ENCODE results near the gene TANK. TPM values are rescaled to one million over a fixed set of nuclear protein-coding genes. Genes with fewer than 3 reads are reported as not detected.
"Not testable (repeated sequence)": the region's sequence is repeated elsewhere in the genome, so short reads cannot be mapped to it uniquely, and the experiment has no call there.

TANK gene
- total RNA-seq, 1 donor from 2014 or later, result 73.8 TPM

DNA sequence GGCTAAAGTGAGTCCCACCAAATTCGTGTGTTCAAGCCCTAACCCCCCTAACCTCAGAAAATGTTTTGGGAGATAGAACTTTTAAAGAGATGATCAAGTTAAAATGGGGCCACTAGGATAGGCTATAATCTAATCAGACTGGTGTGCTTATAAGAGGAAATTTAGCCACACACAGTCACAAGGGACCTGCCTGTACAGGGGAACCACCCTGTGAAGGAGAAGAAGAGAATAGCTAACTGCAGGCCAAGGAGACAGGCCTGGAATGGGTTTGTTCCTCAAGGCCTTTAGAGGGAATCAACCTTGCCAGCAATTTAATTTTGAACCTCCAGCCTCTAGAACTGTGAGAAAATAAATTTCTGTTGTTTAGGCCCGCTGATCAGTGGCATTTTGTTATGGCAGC lies 36.0 kb upstream of the TANK start:
- DNase-seq (ENCODE audit: extremely low spot score, unreplicated experiment), result no peak
- H3K27me3 Mint-ChIP-seq (ENCODE audit: unreplicated experiment), result no peaks in the 10 kb centered on the region
- TF ChIP-seq, protein P1, sequence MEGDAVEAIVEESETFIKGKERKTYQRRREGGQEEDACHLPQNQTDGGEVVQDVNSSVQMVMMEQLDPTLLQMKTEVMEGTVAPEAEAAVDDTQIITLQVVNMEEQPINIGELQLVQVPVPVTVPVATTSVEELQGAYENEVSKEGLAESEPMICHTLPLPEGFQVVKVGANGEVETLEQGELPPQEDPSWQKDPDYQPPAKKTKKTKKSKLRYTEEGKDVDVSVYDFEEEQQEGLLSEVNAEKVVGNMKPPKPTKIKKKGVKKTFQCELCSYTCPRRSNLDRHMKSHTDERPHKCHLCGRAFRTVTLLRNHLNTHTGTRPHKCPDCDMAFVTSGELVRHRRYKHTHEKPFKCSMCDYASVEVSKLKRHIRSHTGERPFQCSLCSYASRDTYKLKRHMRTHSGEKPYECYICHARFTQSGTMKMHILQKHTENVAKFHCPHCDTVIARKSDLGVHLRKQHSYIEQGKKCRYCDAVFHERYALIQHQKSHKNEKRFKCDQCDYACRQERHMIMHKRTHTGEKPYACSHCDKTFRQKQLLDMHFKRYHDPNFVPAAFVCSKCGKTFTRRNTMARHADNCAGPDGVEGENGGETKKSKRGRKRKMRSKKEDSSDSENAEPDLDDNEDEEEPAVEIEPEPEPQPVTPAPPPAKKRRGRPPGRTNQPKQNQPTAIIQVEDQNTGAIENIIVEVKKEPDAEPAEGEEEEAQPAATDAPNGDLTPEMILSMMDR (IDR thresholded peaks at IDR 0.05), result no peak
- H3K4me3 Mint-ChIP-seq (ENCODE audit: unreplicated experiment), result no peak overlapping the region
- H3K9me3 Mint-ChIP-seq (ENCODE audit: unreplicated experiment), result no peaks in the 10 kb centered on the region
- H3K4me1 Mint-ChIP-seq (ENCODE audit: unreplicated experiment), result peaks cover 46% of the 10 kb centered on the region
- H3K36me3 Mint-ChIP-seq (ENCODE audit: unreplicated experiment), result no peaks in the 10 kb centered on the region
- H3K27ac Mint-ChIP-seq (ENCODE audit: unreplicated experiment), result peak overlapping the region; percentile 94

DNA sequence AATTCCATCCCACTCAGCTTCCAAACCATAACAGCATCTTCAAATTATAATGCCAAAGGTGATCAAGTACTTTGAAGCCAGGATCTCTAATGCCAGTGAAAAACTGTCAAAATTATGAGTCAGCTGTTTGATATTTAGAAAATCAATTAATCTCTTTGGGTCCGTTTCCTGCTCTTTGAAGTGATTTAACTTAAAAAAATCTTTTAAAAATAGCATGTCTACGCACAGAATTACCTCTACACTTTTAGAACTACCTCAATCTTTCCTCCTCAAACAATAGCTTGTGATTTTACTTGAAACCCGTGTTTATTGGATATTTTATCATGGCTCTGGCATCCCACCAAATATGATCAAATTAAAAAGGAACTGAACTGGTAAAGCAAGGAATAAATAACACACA lies 31.3 kb upstream of the TANK start:
- peaks cover 28% of the 10 kb centered on the region for H3K4me1 Mint-ChIP-seq (ENCODE audit: unreplicated experiment)
- no peak for DNase-seq (ENCODE audit: extremely low spot score, unreplicated experiment)
- no peak overlapping the region for H3K27ac Mint-ChIP-seq (ENCODE audit: unreplicated experiment)

DNA sequence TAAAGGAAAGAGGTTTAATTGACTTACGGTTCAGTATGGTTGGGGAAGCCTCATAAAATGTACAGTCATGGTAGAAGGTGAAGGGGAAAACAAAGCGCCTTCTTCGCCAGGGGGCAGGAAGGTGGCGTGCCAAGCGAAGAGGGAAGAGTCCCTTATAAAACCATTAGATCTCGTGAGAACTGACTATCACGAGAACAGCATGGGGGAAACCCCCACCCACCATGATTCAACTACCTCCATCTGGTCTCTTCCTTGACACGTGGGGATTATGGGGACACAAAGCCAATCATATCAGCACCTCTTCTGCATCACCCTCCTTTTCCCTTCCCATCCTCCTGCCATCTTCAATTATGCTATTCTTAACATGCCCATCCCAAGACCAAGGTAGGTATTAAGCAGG lies 29.9 kb upstream of the TANK start:
- Mint-ChIP-seq H3K9me3 (ENCODE audit: unreplicated experiment) (no peaks in the 10 kb centered on the region), H3K27ac (ENCODE audit: unreplicated experiment) (no peak overlapping the region), H3K4me3 (ENCODE audit: unreplicated experiment) (no peak overlapping the region), H3K4me1 (ENCODE audit: unreplicated experiment) (peaks cover 26% of the 10 kb centered on the region), H3K27me3 (ENCODE audit: unreplicated experiment) (no peaks in the 10 kb centered on the region), H3K36me3 (ENCODE audit: unreplicated experiment) (no peaks in the 10 kb centered on the region)
- DNase-seq (ENCODE audit: extremely low spot score, unreplicated experiment), result no peak
- TF ChIP-seq, protein P1 (IDR thresholded peaks at IDR 0.05), result no peak

More for the DNA sequence above, 31.3 kb upstream of the TANK start:
- Mint-ChIP-seq H3K36me3 (ENCODE audit: unreplicated experiment) (no peaks in the 10 kb centered on the region), H3K9me3 (ENCODE audit: unreplicated experiment) (no peaks in the 10 kb centered on the region), H3K4me3 (ENCODE audit: unreplicated experiment) (no peak overlapping the region), H3K27me3 (ENCODE audit: unreplicated experiment) (no peaks in the 10 kb centered on the region)
- TF ChIP-seq, protein P1 (IDR thresholded peaks at IDR 0.05), result no peak

DNA sequence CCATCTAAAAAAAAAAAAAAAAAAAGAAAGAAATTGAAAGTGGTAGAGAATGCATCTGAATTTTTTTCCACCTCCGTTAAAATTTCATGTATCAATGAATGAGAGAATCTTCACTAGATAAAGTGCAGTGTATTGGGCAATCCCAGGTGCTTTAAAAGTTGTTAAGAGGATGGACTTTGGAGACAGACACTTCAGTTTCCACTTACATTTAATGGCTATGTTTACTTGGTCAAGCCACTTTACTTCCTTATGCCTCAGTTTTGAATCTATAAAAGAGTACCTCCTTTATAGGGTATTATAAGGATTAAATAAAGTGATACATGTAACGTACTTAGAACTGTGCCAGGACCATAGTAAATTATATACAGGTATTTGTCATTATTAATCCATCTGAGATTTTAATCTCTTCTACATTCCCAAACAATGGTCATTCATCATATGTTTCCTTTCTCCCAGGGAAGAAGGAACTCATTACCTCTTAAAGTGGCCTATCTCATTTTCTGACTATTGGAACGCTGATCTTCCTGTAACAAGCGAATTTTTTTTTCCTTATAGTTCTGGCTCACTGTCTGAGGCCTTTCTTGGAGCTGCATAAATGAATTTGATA lies 29.1 kb upstream of the TANK start:
- Mint-ChIP-seq H3K27me3 (ENCODE audit: unreplicated experiment) (no peaks in the 10 kb centered on the region), H3K4me1 (ENCODE audit: unreplicated experiment) (peaks cover 27% of the 10 kb centered on the region), H3K4me3 (ENCODE audit: unreplicated experiment) (no peak overlapping the region), H3K36me3 (ENCODE audit: unreplicated experiment) (no peaks in the 10 kb centered on the region), H3K9me3 (ENCODE audit: unreplicated experiment) (no peaks in the 10 kb centered on the region), H3K27ac (ENCODE audit: unreplicated experiment) (no peak overlapping the region)
- no peak for DNase-seq (ENCODE audit: extremely low spot score, unreplicated experiment)
- TF ChIP-seq, protein P1 (IDR thresholded peaks at IDR 0.05), result no peak

DNA sequence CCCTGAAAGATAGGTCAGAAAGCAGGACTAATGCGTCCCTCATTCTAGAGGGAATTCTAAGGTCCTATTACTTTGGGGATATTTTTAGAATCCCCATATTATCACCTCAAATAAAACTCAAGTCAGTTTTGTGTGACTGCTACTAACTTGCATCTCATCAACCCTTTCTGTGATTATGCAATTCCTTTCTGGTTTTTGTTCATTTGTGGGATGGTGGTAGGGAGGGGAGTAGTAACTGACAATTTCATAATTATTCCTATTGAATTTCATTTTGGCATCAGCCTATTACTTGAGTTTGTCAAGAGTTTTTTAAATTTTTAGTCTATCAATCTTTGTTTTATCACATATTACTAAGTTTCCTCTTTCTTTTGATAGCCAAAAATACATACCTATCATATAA lies 28.4 kb upstream of the TANK start:
- Mint-ChIP-seq H3K9me3 (ENCODE audit: unreplicated experiment) (no peaks in the 10 kb centered on the region), H3K27me3 (ENCODE audit: unreplicated experiment) (no peaks in the 10 kb centered on the region), H3K4me1 (ENCODE audit: unreplicated experiment) (peaks cover 31% of the 10 kb centered on the region), H3K27ac (ENCODE audit: unreplicated experiment) (no peak overlapping the region), H3K4me3 (ENCODE audit: unreplicated experiment) (no peak overlapping the region), H3K36me3 (ENCODE audit: unreplicated experiment) (no peaks in the 10 kb centered on the region)
- DNase-seq (ENCODE audit: extremely low spot score, unreplicated experiment), result no peak
- TF ChIP-seq, protein P1 (IDR thresholded peaks at IDR 0.05), result no peak

DNA sequence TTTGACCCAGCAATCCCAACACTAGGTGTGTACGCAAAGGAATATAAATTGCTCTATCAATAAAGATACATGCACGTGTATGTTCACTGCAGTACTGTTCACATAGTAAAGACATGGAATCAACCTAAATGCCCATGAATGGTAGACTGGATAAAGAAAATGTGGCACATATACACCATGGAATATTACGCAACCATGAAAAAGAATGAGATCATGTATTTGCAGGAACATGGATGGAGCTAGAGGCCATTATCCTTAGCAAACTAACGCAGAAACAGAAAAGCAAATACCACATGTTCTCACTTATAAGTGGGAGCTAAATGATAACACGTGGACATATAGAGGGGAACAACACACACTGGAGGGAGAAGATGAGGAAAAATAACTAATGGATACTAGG lies 27.8 kb upstream of the TANK start:
- H3K4me3 Mint-ChIP-seq (ENCODE audit: unreplicated experiment); H3K36me3 Mint-ChIP-seq (ENCODE audit: unreplicated experiment); H3K27me3 Mint-ChIP-seq (ENCODE audit: unreplicated experiment); H3K9me3 Mint-ChIP-seq (ENCODE audit: unreplicated experiment); DNase-seq (ENCODE audit: extremely low spot score, unreplicated experiment); H3K27ac Mint-ChIP-seq (ENCODE audit: unreplicated experiment): not testable (repeated sequence)
- peaks cover 34% of the 10 kb centered on the region for H3K4me1 Mint-ChIP-seq (ENCODE audit: unreplicated experiment)
